ENCODE measurements around the gene CCDC88B. TPM values are rescaled to one million over a fixed set of nuclear protein-coding genes. Genes with fewer than 3 reads are reported as not detected.

Gene CCDC88B
- total and polyA plus RNA-seq, 9 of the 15 experiments (the other 6 are each of a cell fraction or from before 2014, with no cell fraction given), result 0.13 to 18.1 (median 7.9) TPM

DNA sequence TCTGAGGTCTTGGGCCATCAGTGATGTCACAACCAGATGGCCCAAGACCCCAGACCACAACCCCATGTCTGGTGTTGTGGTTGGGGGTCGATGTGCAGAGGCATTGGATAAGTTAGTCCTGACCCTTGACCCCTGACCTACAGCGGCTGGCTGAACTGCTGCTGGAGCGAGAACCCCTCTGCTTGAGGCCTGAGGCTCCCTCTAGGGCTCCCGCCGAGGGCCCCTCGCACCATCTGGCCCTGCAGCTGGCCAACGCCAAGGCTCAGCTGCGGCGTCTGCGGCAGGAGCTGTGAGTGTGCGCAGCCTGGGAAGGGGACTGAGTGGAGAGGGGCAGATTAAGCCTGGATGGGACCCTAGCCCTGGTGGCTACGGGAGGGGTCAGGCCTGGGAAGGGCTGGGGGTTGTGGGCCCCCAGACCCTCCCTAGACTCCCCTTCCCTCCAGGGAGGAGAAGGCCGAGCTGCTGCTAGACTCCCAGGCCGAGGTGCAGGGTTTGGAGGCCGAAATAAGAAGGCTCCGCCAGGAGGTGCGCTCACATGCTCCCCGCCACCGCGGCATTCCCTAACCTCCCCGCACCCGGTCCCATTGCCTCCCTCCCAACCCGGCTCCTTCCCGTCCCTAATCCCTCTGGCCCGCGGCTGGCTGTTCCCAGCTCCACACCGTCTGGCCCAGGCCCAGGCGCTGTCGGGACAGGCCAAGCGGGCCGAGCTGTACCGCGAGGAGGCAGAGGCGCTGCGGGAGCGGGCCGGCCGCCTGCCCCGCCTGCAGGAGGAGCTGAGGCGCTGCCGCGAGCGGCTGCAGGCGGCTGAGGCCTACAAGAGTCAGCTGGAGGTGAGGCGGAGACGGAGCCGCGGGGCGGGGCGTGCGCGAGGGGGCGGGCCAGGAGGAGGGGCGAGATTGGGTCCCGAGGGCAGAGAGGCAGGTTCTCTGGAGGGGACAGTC lies 2.1 kb downstream of the CCDC88B start (continued):
- TF ChIP-seq, protein P1, sequence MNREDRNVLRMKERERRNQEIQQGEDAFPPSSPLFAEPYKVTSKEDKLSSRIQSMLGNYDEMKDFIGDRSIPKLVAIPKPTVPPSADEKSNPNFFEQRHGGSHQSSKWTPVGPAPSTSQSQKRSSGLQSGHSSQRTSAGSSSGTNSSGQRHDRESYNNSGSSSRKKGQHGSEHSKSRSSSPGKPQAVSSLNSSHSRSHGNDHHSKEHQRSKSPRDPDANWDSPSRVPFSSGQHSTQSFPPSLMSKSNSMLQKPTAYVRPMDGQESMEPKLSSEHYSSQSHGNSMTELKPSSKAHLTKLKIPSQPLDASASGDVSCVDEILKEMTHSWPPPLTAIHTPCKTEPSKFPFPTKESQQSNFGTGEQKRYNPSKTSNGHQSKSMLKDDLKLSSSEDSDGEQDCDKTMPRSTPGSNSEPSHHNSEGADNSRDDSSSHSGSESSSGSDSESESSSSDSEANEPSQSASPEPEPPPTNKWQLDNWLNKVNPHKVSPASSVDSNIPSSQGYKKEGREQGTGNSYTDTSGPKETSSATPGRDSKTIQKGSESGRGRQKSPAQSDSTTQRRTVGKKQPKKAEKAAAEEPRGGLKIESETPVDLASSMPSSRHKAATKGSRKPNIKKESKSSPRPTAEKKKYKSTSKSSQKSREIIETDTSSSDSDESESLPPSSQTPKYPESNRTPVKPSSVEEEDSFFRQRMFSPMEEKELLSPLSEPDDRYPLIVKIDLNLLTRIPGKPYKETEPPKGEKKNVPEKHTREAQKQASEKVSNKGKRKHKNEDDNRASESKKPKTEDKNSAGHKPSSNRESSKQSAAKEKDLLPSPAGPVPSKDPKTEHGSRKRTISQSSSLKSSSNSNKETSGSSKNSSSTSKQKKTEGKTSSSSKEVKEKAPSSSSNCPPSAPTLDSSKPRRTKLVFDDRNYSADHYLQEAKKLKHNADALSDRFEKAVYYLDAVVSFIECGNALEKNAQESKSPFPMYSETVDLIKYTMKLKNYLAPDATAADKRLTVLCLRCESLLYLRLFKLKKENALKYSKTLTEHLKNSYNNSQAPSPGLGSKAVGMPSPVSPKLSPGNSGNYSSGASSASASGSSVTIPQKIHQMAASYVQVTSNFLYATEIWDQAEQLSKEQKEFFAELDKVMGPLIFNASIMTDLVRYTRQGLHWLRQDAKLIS (CRISPR knock-in tag; IDR thresholded peaks at IDR 0.05), result no peak
- TF ChIP-seq, protein P2, sequence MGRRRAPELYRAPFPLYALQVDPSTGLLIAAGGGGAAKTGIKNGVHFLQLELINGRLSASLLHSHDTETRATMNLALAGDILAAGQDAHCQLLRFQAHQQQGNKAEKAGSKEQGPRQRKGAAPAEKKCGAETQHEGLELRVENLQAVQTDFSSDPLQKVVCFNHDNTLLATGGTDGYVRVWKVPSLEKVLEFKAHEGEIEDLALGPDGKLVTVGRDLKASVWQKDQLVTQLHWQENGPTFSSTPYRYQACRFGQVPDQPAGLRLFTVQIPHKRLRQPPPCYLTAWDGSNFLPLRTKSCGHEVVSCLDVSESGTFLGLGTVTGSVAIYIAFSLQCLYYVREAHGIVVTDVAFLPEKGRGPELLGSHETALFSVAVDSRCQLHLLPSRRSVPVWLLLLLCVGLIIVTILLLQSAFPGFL (CRISPR knock-in tag; IDR thresholded peaks at IDR 0.05), result no peak
- TF ChIP-seq NR4A1 (CRISPR knock-in tag; IDR thresholded peaks at IDR 0.05), result no peak
- no peak for TF ChIP-seq NR4A1 (tag; IDR thresholded peaks at IDR 0.05)
- TF ChIP-seq KHSRP (IDR thresholded peaks at IDR 0.05), result no peak
- no peak for TF ChIP-seq OTX1 (CRISPR knock-in tag; IDR thresholded peaks at IDR 0.05)
- TF ChIP-seq ZNF584 (CRISPR knock-in tag; IDR thresholded peaks at IDR 0.05; ENCODE audit: low read depth), result no peak
- TF ChIP-seq, protein P3, sequence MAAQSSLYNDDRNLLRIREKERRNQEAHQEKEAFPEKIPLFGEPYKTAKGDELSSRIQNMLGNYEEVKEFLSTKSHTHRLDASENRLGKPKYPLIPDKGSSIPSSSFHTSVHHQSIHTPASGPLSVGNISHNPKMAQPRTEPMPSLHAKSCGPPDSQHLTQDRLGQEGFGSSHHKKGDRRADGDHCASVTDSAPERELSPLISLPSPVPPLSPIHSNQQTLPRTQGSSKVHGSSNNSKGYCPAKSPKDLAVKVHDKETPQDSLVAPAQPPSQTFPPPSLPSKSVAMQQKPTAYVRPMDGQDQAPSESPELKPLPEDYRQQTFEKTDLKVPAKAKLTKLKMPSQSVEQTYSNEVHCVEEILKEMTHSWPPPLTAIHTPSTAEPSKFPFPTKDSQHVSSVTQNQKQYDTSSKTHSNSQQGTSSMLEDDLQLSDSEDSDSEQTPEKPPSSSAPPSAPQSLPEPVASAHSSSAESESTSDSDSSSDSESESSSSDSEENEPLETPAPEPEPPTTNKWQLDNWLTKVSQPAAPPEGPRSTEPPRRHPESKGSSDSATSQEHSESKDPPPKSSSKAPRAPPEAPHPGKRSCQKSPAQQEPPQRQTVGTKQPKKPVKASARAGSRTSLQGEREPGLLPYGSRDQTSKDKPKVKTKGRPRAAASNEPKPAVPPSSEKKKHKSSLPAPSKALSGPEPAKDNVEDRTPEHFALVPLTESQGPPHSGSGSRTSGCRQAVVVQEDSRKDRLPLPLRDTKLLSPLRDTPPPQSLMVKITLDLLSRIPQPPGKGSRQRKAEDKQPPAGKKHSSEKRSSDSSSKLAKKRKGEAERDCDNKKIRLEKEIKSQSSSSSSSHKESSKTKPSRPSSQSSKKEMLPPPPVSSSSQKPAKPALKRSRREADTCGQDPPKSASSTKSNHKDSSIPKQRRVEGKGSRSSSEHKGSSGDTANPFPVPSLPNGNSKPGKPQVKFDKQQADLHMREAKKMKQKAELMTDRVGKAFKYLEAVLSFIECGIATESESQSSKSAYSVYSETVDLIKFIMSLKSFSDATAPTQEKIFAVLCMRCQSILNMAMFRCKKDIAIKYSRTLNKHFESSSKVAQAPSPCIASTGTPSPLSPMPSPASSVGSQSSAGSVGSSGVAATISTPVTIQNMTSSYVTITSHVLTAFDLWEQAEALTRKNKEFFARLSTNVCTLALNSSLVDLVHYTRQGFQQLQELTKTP (IDR thresholded peaks at IDR 0.05; ENCODE audit: low read depth in 1 of 2, partially characterized antibody in 2 of 2), result no peak
- TF ChIP-seq MXI1 (IDR thresholded peaks at IDR 0.05; ENCODE audit: low read depth, low read length), result peak; percentile 22; the same call in 1 of the 2 replicates
- no peak for TF ChIP-seq IFI16 (CRISPR knock-in tag; IDR thresholded peaks at IDR 0.05)
- TF ChIP-seq XRCC5 (IDR thresholded peaks at IDR 0.05; ENCODE audit: low read depth, low read length), result 0 out of 2 replicates have a peak, but pooled peaks have one; percentile 50
- no peak for TF ChIP-seq ZNF121 (CRISPR knock-in tag; conservative IDR thresholded peaks at IDR 0.05)
- TF ChIP-seq TAL1 (IDR thresholded peaks at IDR 0.05), result no peak
- no peak for TF ChIP-seq GTF2F1 (IDR thresholded peaks at IDR 0.05; ENCODE audit: low read depth, low read length)
- TF ChIP-seq RBFOX2 (IDR thresholded peaks at IDR 0.05; ENCODE audit: low read depth, low read length), result peak; percentile 84
- peak; percentile 88 for TF ChIP-seq NR2C1 (IDR thresholded peaks at IDR 0.05)
- TF ChIP-seq NR2C1 (tag; IDR thresholded peaks at IDR 0.05), result peak; percentile 89
- TF ChIP-seq FOXJ3 (CRISPR knock-in tag; IDR thresholded peaks at IDR 0.05), result no peak
- TF ChIP-seq PHF20 (IDR thresholded peaks at IDR 0.05; ENCODE audit: partially characterized antibody), result peak; percentile 73
